Stimulated activated naive CD8-positive, alpha-beta T cell treated with anti-CD3 and anti-CD28 coated beads, Interleukin-15, Interleukin-2, amounts not matched to agents 100 ng/mL and 50 ng/mL, for 24 hours (primary cell): Measurements from ENCODE around the gene ADAM12.
"Not testable (repeated sequence)": the region's sequence is repeated elsewhere in the genome, so short reads cannot be mapped to it uniquely, and the experiment has no call there.

Experiments used
- H3K27ac Mint-ChIP-seq: one replicate; pipeline ENCODE4 v1.8.0; 2021; ENCODE audit warnings: mild to moderate bottlenecking, mixed read lengths
- H3K27me3 Mint-ChIP-seq: one replicate; pipeline ENCODE4 v1.8.0; 2021; ENCODE audit warnings: mixed read lengths
- H3K36me3 Mint-ChIP-seq: one replicate; pipeline ENCODE4 v1.8.0; 2021; ENCODE audit warnings: low read depth, mixed read lengths
- H3K4me1 Mint-ChIP-seq: one replicate; pipeline ENCODE4 v1.8.0; 2021; ENCODE audit warnings: low read depth, mixed read lengths
- H3K4me3 Mint-ChIP-seq: one replicate; pipeline ENCODE4 v1.8.0; 2021; ENCODE audit warnings: mild to moderate bottlenecking, mixed read lengths
- H3K9me3 Mint-ChIP-seq: one replicate; pipeline ENCODE4 v1.8.0; 2021; ENCODE audit warnings: mixed read lengths

The ADAM12 gene

DNA sequence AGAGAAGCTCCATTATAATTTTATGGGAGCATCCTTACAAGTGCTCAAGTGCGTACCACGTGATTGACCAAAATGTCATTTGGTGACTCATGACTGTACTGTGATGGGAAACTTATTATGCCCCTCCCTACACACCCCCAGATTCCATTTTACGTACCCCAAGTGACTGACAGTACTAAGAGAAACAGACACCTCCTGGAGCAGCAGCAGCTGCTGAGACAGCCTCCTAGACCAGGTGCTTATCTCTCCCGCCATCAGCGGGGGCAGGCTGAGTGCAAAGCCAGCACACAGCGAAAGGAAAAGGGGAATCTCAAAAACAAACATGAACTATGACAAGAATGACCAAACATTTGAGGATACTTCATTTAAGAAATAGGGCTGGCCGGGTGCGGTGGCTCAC is 4.2 kb upstream of the ADAM12 start:
- H3K4me3 Mint-ChIP-seq: no peak overlapping the region
- H3K27ac Mint-ChIP-seq: peak overlapping the region; percentile 16
- H3K36me3 Mint-ChIP-seq: no peaks in the 10 kb centered on the region
- no peaks in the 10 kb centered on the region for H3K4me1 Mint-ChIP-seq
- peaks cover 8% of the 10 kb centered on the region for H3K9me3 Mint-ChIP-seq
- H3K27me3 Mint-ChIP-seq: peaks cover 17% of the 10 kb centered on the region

DNA sequence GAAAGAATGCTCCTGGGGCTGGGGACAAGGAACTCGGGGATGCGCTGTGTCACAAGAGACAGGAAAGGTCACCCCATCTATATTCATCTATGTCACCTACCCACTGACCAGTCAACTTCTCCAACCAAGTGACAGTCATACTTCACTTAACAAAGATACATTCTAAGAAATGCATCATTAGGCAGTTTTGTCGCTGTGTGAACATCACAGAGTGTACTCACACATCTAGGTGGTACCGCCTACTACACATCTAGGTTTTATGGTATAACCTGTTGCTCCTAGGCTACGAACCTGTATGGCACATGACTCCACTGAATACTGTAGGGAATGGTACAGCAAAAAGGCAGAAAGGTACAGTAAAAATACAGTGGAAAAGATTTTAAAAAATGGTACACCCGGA is 3.8 kb upstream of the ADAM12 start:
- Mint-ChIP-seq H3K9me3 (peaks cover 7% of the 10 kb centered on the region), H3K36me3 (no peaks in the 10 kb centered on the region), H3K4me3 (no peak overlapping the region), H3K4me1 (peaks cover 4% of the 10 kb centered on the region), H3K27me3 (peaks cover 21% of the 10 kb centered on the region), H3K27ac (no peak overlapping the region)

GRCh38 chr10:126391192-126391885 is 3.1 kb upstream of the ADAM12 start:
- Mint-ChIP-seq H3K4me1 (peaks cover 7% of the 10 kb centered on the region), H3K27ac (no peak overlapping the region), H3K9me3 (peaks cover 3% of the 10 kb centered on the region)

GRCh38 chr10:126390324-126390723 is 2.0 kb upstream of the ADAM12 start:
- Mint-ChIP-seq H3K27ac (no peak overlapping the region), H3K36me3 (no peaks in the 10 kb centered on the region), H3K4me1 (peaks cover 7% of the 10 kb centered on the region), H3K4me3 (no peak overlapping the region), H3K27me3 (peaks cover 38% of the 10 kb centered on the region), H3K9me3 (peaks cover 3% of the 10 kb centered on the region)

More at GRCh38 chr10:126391192-126391885, 3.1 kb upstream of the ADAM12 start:
- Mint-ChIP-seq H3K4me3 (no peak overlapping the region), H3K27me3 (peaks cover 28% of the 10 kb centered on the region), H3K36me3 (no peaks in the 10 kb centered on the region)

DNA sequence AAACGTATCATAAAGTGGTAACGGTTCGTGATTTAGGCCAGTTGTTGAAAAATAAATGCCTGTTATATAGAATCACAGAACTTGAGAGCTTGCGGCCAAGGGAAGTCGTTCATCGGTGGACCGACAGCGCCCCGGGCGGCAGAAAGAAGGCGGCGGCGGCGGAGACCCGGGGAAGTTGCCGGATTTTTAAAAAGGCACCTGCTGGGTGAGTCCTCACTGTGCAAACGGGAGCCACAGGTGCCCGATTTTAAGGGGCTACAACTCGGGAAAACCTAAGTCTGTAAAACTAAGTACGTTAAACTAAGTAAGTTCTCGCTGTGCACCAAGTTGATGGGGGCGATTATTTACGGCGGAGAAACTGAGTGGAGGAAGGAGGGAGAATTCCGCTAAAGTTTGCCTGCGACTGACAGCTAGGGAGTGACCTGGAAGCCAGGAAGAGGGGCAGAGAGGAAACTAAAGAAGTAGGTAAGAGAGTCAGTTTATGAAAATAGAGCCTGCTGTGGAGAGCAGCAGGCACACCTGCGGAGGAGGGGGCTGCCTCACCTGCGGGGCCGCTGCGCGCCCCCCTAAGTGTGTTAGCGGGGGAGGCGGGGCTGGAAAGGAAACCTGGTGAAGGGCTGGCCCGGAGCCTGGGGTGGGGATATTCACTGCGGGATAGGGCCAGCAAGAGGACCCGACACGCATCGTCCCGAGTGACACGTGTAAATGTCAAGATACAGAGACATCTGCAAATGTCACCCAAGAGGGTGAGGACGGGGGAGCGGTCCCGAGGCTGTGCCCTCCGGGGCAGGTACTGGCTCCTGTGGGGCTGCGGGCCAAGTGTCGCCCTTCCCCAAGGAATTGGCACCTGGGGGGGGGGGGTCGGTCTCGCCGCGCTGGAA is 996 bp downstream of the ADAM12 start:
- H3K4me3 Mint-ChIP-seq: peak overlapping the region; percentile 63
- H3K9me3 Mint-ChIP-seq: peaks cover 4% of the 10 kb centered on the region
- no peaks in the 10 kb centered on the region for H3K36me3 Mint-ChIP-seq
- peaks cover 7% of the 10 kb centered on the region for H3K4me1 Mint-ChIP-seq
- H3K27me3 Mint-ChIP-seq: peaks cover 42% of the 10 kb centered on the region
- H3K27ac Mint-ChIP-seq: peak overlapping the region; percentile 17

- H3K9me3 Mint-ChIP-seq: peaks cover 4% of the 10 kb centered on the region
- H3K4me3 Mint-ChIP-seq: no peak overlapping the region
- H3K36me3 Mint-ChIP-seq: no peaks in the 10 kb centered on the region
- H3K27ac Mint-ChIP-seq: no peak overlapping the region
- peaks cover 32% of the 10 kb centered on the region for H3K27me3 Mint-ChIP-seq
- peaks cover 7% of the 10 kb centered on the region for H3K4me1 Mint-ChIP-seq
Measured at GRCh38 chr10:126384269-126384873, 3.9 kb downstream of the ADAM12 start.

GRCh38 chr10:126380352-126381076 is 7.8 kb downstream of the ADAM12 start:
- Mint-ChIP-seq H3K36me3 (no peaks in the 10 kb centered on the region), H3K4me3 (no peak overlapping the region), H3K9me3 (peaks cover 4% of the 10 kb centered on the region), H3K4me1 (no peaks in the 10 kb centered on the region), H3K27ac (no peak overlapping the region), H3K27me3 (peaks cover 6% of the 10 kb centered on the region)

DNA sequence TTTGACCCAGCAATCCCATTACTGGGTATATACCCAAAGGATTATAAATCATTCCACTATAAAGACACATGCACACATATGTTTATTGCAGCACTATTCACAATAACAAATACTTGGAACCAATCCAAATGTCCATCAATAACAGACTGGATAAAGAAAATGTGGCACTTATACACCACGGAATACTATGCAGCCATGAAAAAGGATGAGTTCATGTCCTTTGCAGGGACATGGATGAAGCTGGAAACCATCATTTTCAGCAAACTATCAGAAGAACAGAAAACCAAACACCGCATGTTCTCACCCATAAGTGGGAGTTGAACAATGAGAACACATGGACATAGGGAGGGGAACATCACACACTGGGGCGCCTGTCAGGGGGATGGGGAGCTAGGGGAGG is 9.1 kb downstream of the ADAM12 start:
- not testable (repeated sequence) for H3K4me1 Mint-ChIP-seq, H3K27me3 Mint-ChIP-seq, H3K27ac Mint-ChIP-seq, H3K4me3 Mint-ChIP-seq, H3K36me3 Mint-ChIP-seq
- H3K9me3 Mint-ChIP-seq: peaks cover 12% of the 10 kb centered on the region

DNA sequence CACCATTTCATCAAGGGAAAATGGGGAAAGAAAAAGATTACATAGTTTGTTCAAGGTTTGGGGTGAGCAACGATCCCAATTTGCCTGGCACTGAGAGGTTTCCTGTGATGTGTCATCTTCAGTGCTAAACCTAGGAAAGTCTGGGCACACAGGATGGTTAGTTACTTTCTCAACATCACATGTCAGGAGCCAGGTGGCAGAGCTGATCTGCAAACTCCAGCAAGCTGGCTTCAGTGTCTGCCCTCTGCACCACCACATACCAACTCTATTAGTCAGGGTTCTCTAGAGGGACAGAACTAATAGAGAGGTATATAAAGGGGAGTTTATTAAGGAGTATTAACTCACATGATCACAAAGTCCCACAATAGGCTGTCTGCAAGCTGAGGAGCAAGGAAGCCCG is 11.3 kb downstream of the ADAM12 start:
- Mint-ChIP-seq H3K4me3 (no peak overlapping the region), H3K4me1 (no peaks in the 10 kb centered on the region), H3K27me3 (no peaks in the 10 kb centered on the region), H3K36me3 (no peaks in the 10 kb centered on the region), H3K27ac (no peak overlapping the region), H3K9me3 (peaks cover 11% of the 10 kb centered on the region)

DNA sequence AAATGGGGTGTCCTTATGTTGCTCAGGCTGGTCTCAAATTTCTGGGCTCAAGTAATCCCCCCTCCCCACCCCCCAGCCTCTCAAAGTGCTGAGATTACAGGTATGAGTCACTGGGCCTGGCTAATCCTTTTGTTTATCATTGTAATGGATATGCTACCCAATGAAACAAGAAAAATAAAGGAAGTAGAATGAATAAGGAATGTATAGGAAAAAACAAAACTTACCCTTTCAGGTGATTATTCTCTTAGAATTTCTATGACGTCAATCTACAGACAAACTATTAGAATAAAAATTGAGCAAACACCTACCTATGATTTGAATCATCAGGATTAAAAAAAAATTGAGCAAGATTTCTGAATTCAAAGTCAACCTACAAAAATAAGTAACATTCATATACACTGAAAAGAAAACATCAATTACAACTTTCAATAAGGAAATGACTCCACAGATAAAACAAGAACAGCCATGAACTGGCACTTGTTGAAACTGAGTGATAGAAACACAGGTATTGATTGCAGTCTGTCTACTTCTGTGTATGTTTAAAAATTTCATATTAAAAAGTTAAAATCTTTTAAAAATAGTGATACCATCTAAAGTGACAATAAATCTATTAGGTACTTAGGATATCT is 12.2 kb downstream of the ADAM12 start:
- Mint-ChIP-seq H3K4me1 (no peaks in the 10 kb centered on the region), H3K4me3 (no peak overlapping the region), H3K27ac (no peak overlapping the region), H3K36me3 (no peaks in the 10 kb centered on the region), H3K9me3 (peaks cover 11% of the 10 kb centered on the region), H3K27me3 (no peaks in the 10 kb centered on the region)

DNA sequence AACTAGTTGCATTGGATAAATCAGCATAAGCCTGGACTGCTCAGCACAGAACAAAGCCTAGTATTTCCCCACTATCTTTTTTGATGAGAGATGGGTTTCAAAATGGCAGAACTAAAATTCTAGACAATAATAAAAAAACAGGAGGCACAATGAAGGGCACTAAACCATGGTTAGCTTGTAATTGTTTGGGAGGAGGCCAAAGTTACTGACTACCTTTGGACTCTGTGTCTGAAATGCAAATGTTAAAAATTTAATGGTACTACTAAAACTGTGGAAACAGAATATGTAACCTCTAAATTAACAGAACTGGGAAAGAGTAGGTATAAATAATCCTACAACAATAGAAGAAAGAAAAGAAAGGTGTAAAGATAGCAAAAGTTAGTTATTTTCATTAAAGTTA is 13.0 kb downstream of the ADAM12 start:
- Mint-ChIP-seq H3K9me3 (peaks cover 11% of the 10 kb centered on the region), H3K27me3 (no peaks in the 10 kb centered on the region), H3K36me3 (no peaks in the 10 kb centered on the region), H3K4me1 (no peaks in the 10 kb centered on the region), H3K27ac (no peak overlapping the region), H3K4me3 (no peak overlapping the region)

GRCh38 chr10:126374435-126374834 is 13.8 kb downstream of the ADAM12 start:
- no peaks in the 10 kb centered on the region for H3K27me3 Mint-ChIP-seq
- no peak overlapping the region for H3K27ac Mint-ChIP-seq
- peaks cover 11% of the 10 kb centered on the region for H3K9me3 Mint-ChIP-seq
- H3K36me3 Mint-ChIP-seq: no peaks in the 10 kb centered on the region
- H3K4me1 Mint-ChIP-seq: no peaks in the 10 kb centered on the region
- no peak overlapping the region for H3K4me3 Mint-ChIP-seq

- no peak overlapping the region for H3K27ac Mint-ChIP-seq
- no peak overlapping the region for H3K4me3 Mint-ChIP-seq
- H3K4me1 Mint-ChIP-seq: no peaks in the 10 kb centered on the region
- no peaks in the 10 kb centered on the region for H3K36me3 Mint-ChIP-seq
- H3K9me3 Mint-ChIP-seq: peaks cover 11% of the 10 kb centered on the region
- H3K27me3 Mint-ChIP-seq: no peaks in the 10 kb centered on the region
Measured at GRCh38 chr10:126373972-126374371, 14.3 kb downstream of the ADAM12 start.

- no peaks in the 10 kb centered on the region for H3K27me3 Mint-ChIP-seq
- H3K27ac Mint-ChIP-seq: no peak overlapping the region
- no peak overlapping the region for H3K4me3 Mint-ChIP-seq
- H3K4me1 Mint-ChIP-seq: no peaks in the 10 kb centered on the region
- peaks cover 11% of the 10 kb centered on the region for H3K9me3 Mint-ChIP-seq
- H3K36me3 Mint-ChIP-seq: no peaks in the 10 kb centered on the region
Measured at GRCh38 chr10:126373147-126373546, 15.1 kb downstream of the ADAM12 start.
